Activated CD8-positive, alpha-beta T cell treated with anti-CD3 and anti-CD28 coated beads for 36 hours (primary cell): ENCODE data around the gene CYP3A5. TPM values are rescaled to one million over a fixed set of nuclear protein-coding genes. Genes with fewer than 3 reads are reported as not detected.
A peak's percentile ranks its signal among the peaks of the same experiment; 100 is the strongest.

Experiments used
- ATAC-seq: fragments of 200-7000 bp; cut with Tn5 transposase; one replicate; pipeline ENCODE4 v1.10.0; 2021; ENCODE audit warnings: mild to moderate bottlenecking, moderate library complexity
- CTCF ChIA-PET: fragments of 350-600 bp; sonication (Branson Sonifier 250); formaldehyde crosslinking; loops from one replicate; lab custom pipeline; 2021; ENCODE audit warnings: antibody characterized with exemption; lab: Charles Lee
- POLR2A ChIA-PET: fragments of 350-600 bp; sonication (Branson Sonifier 250); formaldehyde crosslinking; loops from one replicate; lab custom pipeline; 2021; ENCODE audit warnings: antibody characterized with exemption; lab: Charles Lee
- DNase-seq: peaks from one replicate; pipeline ENCODE4 v3.0.0-alpha.2; 2020
- H3K27ac Mint-ChIP-seq: one replicate; pipeline ENCODE4 v1.8.0; 2021; ENCODE audit warnings: mild to moderate bottlenecking, mixed read lengths
- H3K27me3 Mint-ChIP-seq: one replicate; pipeline ENCODE4 v1.8.0; 2021; ENCODE audit warnings: mixed read lengths
- H3K36me3 Mint-ChIP-seq: one replicate; pipeline ENCODE4 v1.8.0; 2021; ENCODE audit warnings: low read depth, mixed read lengths
- H3K4me1 Mint-ChIP-seq: one replicate; pipeline ENCODE4 v1.8.0; 2021; ENCODE audit warnings: low read depth, mixed read lengths
- H3K4me3 Mint-ChIP-seq: one replicate; pipeline ENCODE4 v1.8.0; 2021; ENCODE audit warnings: mild to moderate bottlenecking, moderate library complexity, mixed read lengths
- H3K9me3 Mint-ChIP-seq: one replicate; pipeline ENCODE4 v1.8.0; 2021; ENCODE audit warnings: mixed read lengths
- intact Hi-C: fragments of 100-400 bp; cut with micrococcal nuclease; formaldehyde crosslinking; loops from one replicate; pipeline ENCODE4 v1.10.0; 2022
- total RNA-seq, 2 experiments: library from RNA; stranded (reverse); gene quantifications; one replicate each; pipeline ENCODE4 v1.2.3, GENCODE V29; 2021
- TF ChIP-seq, protein P1 (sequence below): fragments of 200-600 bp; IDR thresholded peaks from one replicate; pipeline ENCODE4 v1.8.0; 2022; ENCODE audit warnings: antibody characterized with exemption, mild to moderate bottlenecking

Gene CYP3A5
- total RNA-seq, 2 experiments from 2014 or later: not detected

DNA sequence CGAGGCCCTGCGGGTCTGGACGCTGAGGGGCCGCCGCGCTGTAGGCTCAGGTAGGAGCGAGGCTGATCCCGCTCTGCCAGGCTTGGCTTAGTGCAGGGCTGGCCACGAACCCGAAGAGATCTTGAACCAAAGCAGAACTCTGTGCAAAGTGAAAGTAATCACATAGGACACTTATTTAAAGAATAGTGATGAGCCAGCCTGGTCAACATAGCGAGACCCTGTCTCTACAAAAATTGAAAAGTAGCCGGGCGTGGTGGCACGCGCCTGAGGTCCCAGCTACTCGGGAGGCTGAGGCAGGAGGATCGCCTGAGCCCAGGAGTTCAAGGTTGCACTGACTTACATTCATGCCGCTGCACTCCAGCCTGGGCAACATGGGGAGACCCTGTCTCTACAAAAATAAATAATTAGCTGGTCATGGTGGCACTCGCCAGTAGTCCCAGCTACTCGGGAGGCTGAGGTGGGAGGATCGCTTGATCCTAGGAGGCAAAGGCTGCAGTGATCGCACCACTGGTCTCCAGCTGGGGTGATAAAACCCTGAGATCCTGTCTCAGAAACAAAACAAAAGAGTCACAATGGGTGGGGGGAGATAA, 62.5 kb downstream of the CYP3A5 start:
- no peak for DNase-seq
- peaks cover 54% of the 10 kb centered on the region for H3K36me3 Mint-ChIP-seq
- ChIA-PET POLR2A (interaction anchor here (0.6 to 3.6 kb wide), 10 partner anchors 12 to 397 kb away, joined by 3 to 23 read pairs (median 4); partner anchors contain the start of genes TRIM4, ZKSCAN5 and ZNF655), CTCF (interaction anchor here (1.3 to 2.4 kb wide), 4 partner anchors 8 to 17 kb away, joined by 3 to 12 read pairs (median 4); no protein-coding TSS in a partner anchor)
- H3K4me3 Mint-ChIP-seq: peak overlapping the region; percentile 94
- intact Hi-C loops: no loop called here
- TF ChIP-seq, protein P1, sequence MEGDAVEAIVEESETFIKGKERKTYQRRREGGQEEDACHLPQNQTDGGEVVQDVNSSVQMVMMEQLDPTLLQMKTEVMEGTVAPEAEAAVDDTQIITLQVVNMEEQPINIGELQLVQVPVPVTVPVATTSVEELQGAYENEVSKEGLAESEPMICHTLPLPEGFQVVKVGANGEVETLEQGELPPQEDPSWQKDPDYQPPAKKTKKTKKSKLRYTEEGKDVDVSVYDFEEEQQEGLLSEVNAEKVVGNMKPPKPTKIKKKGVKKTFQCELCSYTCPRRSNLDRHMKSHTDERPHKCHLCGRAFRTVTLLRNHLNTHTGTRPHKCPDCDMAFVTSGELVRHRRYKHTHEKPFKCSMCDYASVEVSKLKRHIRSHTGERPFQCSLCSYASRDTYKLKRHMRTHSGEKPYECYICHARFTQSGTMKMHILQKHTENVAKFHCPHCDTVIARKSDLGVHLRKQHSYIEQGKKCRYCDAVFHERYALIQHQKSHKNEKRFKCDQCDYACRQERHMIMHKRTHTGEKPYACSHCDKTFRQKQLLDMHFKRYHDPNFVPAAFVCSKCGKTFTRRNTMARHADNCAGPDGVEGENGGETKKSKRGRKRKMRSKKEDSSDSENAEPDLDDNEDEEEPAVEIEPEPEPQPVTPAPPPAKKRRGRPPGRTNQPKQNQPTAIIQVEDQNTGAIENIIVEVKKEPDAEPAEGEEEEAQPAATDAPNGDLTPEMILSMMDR: no peak
- no peak for ATAC-seq
- no peaks in the 10 kb centered on the region for H3K27me3 Mint-ChIP-seq
- H3K27ac Mint-ChIP-seq: peak overlapping the region; percentile 98
- H3K9me3 Mint-ChIP-seq: no peaks in the 10 kb centered on the region
- H3K4me1 Mint-ChIP-seq: peaks cover 55% of the 10 kb centered on the region

DNA sequence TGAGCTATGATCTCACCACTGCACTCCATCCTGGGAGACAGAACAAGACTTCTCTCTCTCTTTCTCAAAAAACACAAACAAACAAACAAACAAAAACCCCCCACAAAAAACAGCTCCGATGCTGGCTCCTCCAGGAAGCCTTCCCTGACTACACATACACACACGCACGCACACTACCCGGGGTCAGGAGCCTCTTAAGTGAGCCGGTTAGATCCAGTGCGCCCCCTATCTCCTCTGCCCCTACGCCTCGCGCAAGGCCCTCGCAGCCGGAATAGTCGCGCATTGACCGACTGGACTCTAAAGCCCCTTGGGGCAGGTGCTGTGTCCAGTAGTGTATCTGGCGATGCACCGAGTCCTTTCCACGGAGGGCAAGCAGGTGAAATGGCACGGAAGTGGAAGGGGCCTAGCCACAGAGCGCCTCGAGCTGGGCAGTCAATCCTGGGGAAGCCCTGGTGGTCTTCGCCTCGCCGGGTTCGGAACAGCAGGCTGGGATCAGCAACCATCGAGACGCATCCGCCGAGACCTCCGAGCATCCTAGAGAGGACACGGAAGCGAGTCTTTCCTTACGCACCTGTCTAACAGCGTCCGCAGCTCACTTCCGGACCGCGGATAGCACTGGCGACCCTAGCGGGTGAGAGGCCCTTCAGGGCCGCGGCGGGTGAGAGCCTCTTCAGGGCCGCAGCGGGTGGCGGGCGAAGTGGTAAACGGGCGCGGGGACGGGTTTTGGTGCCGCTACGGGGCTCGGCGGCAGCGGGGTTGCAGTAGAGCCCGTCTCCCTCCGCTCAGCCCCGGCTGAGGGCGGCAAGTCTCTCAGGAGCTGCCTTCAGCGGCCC, 63.2 kb downstream of the CYP3A5 start, which contains the start of gene ZSCAN25:
Gene ZSCAN25 (plus strand): TSS at position 588 of the 833 bp plus-strand sequence. CDS start 2,661 bp downstream, outside the sequence.
- Mint-ChIP-seq H3K36me3 (peaks cover 48% of the 10 kb centered on the region), H3K4me1 (peaks cover 48% of the 10 kb centered on the region), H3K27ac (peak within 1 kb of the TSS; percentile 98), H3K9me3 (no peaks in the 10 kb centered on the region), H3K27me3 (no peaks in the 10 kb centered on the region), H3K4me3 (peak within 1 kb of the TSS; percentile 94)
- CTCF ChIA-PET: interaction anchor here (0.7 to 2.4 kb wide), 7 partner anchors 9 to 302 kb away, joined by 3 to 12 read pairs (median 3); partner anchors contain the start of genes TMEM225B and TRIM4
- ATAC-seq (peak; percentile 93), DNase-seq (peak; percentile 93)
- TF ChIP-seq, protein P1: no peak
- POLR2A ChIA-PET: interaction anchor here (0.6 to 3.6 kb wide), 15 partner anchors 8 to 398 kb away, joined by 3 to 23 read pairs (median 4); partner anchors contain the start of genes ATP5MF, TMEM225B, TRIM4 and ZKSCAN5
- intact Hi-C loops: no loop called here

DNA sequence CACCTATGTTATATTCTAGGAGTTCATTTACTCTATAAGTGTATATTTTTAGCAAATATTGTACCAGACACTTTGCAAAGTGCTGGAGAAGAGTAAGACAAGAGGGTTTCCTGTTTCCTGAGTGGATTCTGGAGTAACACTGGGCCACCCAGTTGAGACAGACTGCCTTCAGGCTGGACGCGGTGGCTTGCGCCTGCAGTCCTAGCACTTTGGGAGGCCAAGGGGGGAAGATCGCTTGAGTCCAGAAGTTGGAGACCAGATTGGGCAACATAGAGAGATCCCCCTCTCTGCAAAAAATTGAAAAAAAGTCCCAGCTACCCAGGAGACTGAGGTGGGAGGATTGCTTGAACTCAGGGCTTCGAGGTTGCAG, 63.8 kb downstream of the CYP3A5 start:
- Mint-ChIP-seq H3K36me3 (peaks cover 42% of the 10 kb centered on the region), H3K4me3 (peak overlapping the region; percentile 94), H3K4me1 (peaks cover 42% of the 10 kb centered on the region), H3K9me3 (no peaks in the 10 kb centered on the region), H3K27ac (peak overlapping the region; percentile 98), H3K27me3 (no peaks in the 10 kb centered on the region)
- POLR2A ChIA-PET: interaction anchor here (1.0 to 3.6 kb wide), 10 partner anchors 9 to 399 kb away, joined by 3 to 23 read pairs (median 6); partner anchors contain the start of genes ATP5MF, TMEM225B, ZKSCAN5 and ZNF655
- CTCF ChIA-PET: interaction anchor here (0.7 to 2.4 kb wide), 5 partner anchors 10 to 303 kb away, joined by 3 to 12 read pairs (median 4); partner anchors contain the start of genes TMEM225B and TRIM4
- intact Hi-C loops: no loop called here
- TF ChIP-seq, protein P1: no peak
- DNase-seq (no peak), ATAC-seq (no peak)

DNA sequence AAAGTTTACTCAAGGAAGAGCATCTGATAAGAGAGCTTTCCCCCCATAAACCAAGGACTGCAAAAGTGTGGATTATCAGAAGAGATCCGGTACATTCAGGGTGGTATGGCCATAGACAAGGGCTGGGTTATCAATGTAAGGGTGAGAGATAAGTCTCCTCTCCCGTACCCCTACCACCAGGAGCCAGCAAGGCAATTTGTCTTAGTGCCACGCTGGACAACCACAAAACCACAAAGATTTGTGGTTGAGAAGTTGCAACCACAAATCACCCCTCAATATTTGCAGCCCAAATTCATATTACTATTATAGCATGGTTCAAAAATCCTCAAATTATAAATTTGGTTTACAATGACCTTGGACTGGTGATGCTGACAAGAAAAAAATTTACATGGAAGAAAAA, 65.3 kb downstream of the CYP3A5 start:
- no peak overlapping the region for H3K4me3 Mint-ChIP-seq
- CTCF ChIA-PET: interaction anchor here (1.0 to 1.3 kb wide), 2 partner anchors 14 to 57 kb away, joined by 3 to 4 read pairs; no protein-coding TSS in a partner anchor

More for the DNA sequence above, 65.3 kb downstream of the CYP3A5 start:
- Mint-ChIP-seq H3K27ac (no peak overlapping the region), H3K4me1 (peaks cover 34% of the 10 kb centered on the region), H3K27me3 (no peaks in the 10 kb centered on the region), H3K9me3 (no peaks in the 10 kb centered on the region), H3K36me3 (peaks cover 29% of the 10 kb centered on the region)
- intact Hi-C loops: no loop called here
- POLR2A ChIA-PET: no interaction called here
- TF ChIP-seq, protein P1: no peak
- ATAC-seq (no peak), DNase-seq (no peak)
